Chondrocyte (in vitro differentiated cells): Measurements from ENCODE around the gene NSUN7. TPM values are rescaled to one million over a fixed set of nuclear protein-coding genes. Genes with fewer than 3 reads are reported as not detected.

ENCODE experiments used
- DNase-seq: peaks from one replicate; pipeline ENCODE4 v3.0.0; 2021; ENCODE audit warnings: mixed read lengths, low spot score
- H3K27ac Mint-ChIP-seq: one replicate; pipeline ENCODE4 v1.8.0; 2021; ENCODE audit warnings: mild to moderate bottlenecking, moderate library complexity, mixed read lengths; ENCODE audit not compliant: unreplicated experiment
- H3K27me3 Mint-ChIP-seq: 2 replicates; pipeline ENCODE4 v1.8.0; 2021; ENCODE audit warnings: low read depth, mixed read lengths
- H3K36me3 Mint-ChIP-seq: 2 replicates; pipeline ENCODE4 v1.8.0; 2021; ENCODE audit warnings: low read depth, mixed read lengths
- H3K4me1 Mint-ChIP-seq: 2 replicates; pipeline ENCODE4 v1.8.0; 2021; ENCODE audit warnings: low read depth, mild to moderate bottlenecking, mixed read lengths
- H3K4me3 Mint-ChIP-seq: one replicate; pipeline ENCODE4 v1.8.0; 2021; ENCODE audit warnings: mild to moderate bottlenecking, moderate library complexity, mixed read lengths; ENCODE audit not compliant: unreplicated experiment
- H3K9me3 Mint-ChIP-seq: 2 replicates; pipeline ENCODE4 v1.8.0; 2021; ENCODE audit warnings: low read depth, mixed read lengths
- CTCF ChIP-seq: fragments of 200-600 bp; sonication (generic); IDR thresholded peaks from 2 replicates; pipeline ENCODE4 v1.5.0; 2021; ENCODE audit warnings: antibody characterized with exemption, mild to moderate bottlenecking, moderate library complexity
- total RNA-seq: library from RNA; stranded (reverse); gene quantifications from 3 replicates; pipeline ENCODE4 v1.2.1, GENCODE V29; 2021

Gene NSUN7
- total RNA-seq, 1 donor from 2014 or later: 5.1 TPM

DNA sequence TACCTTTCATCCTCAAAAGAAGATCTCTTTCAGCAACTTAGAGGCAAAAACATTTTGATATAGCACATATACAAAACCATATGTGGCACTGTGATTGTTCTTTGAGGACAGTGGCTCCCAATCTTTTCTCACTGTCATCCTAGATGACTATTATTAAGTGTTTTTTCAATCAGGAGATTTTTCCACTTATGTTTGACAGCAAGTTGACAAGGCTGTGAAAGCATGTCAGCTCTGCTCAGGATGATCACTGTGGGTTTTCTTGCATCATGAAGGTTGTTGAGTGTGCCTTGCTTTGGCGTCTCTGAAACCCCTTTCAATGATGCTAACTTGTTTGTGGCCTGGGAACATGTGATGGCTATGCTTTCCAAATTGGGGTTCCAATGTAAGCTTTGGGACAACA, 20.2 kb upstream of the NSUN7 start:
- H3K9me3 Mint-ChIP-seq: no peaks in the 10 kb centered on the region
- peaks cover 2% of the 10 kb centered on the region for H3K36me3 Mint-ChIP-seq
- H3K27ac Mint-ChIP-seq: no peak overlapping the region
- TF ChIP-seq CTCF: no peak
- no peak overlapping the region for H3K4me3 Mint-ChIP-seq
- peaks cover 11% of the 10 kb centered on the region for H3K27me3 Mint-ChIP-seq
- no peak for DNase-seq
- peaks cover 3% of the 10 kb centered on the region for H3K4me1 Mint-ChIP-seq

GRCh38 chr4:40730091-40730679, 19.6 kb upstream of the NSUN7 start:
- Mint-ChIP-seq H3K4me3 (no peak overlapping the region), H3K36me3 (peaks cover 2% of the 10 kb centered on the region), H3K27ac (no peak overlapping the region), H3K27me3 (peaks cover 16% of the 10 kb centered on the region), H3K9me3 (no peaks in the 10 kb centered on the region), H3K4me1 (peaks cover 3% of the 10 kb centered on the region)
- no peak for TF ChIP-seq CTCF
- DNase-seq: no peak

- DNase-seq: no peak
- H3K27ac Mint-ChIP-seq: no peak overlapping the region
Observed at GRCh38 chr4:40731361-40731760, 18.4 kb upstream of the NSUN7 start.

GRCh38 chr4:40731792-40732245, 17.9 kb upstream of the NSUN7 start:
- no peak for TF ChIP-seq CTCF
- Mint-ChIP-seq H3K4me1 (no peaks in the 10 kb centered on the region), H3K36me3 (no peaks in the 10 kb centered on the region), H3K27me3 (peaks cover 14% of the 10 kb centered on the region), H3K4me3 (no peak overlapping the region), H3K27ac (no peak overlapping the region), H3K9me3 (no peaks in the 10 kb centered on the region)
- DNase-seq: no peak

More at GRCh38 chr4:40731361-40731760, 18.4 kb upstream of the NSUN7 start:
- Mint-ChIP-seq H3K36me3 (peaks cover 2% of the 10 kb centered on the region), H3K9me3 (no peaks in the 10 kb centered on the region), H3K27me3 (peaks cover 16% of the 10 kb centered on the region), H3K4me3 (no peak overlapping the region), H3K4me1 (peaks cover 3% of the 10 kb centered on the region)
- no peak for TF ChIP-seq CTCF

GRCh38 chr4:40733752-40734151, 16.0 kb upstream of the NSUN7 start:
- H3K36me3 Mint-ChIP-seq: no peaks in the 10 kb centered on the region
- H3K9me3 Mint-ChIP-seq: no peaks in the 10 kb centered on the region
- TF ChIP-seq CTCF: no peak
- H3K4me1 Mint-ChIP-seq: no peaks in the 10 kb centered on the region
- no peak for DNase-seq
- peaks cover 10% of the 10 kb centered on the region for H3K27me3 Mint-ChIP-seq
- H3K27ac Mint-ChIP-seq: no peak overlapping the region
- no peak overlapping the region for H3K4me3 Mint-ChIP-seq
